ENCODE data around the gene CTSC.

Gene CTSC

DNA sequence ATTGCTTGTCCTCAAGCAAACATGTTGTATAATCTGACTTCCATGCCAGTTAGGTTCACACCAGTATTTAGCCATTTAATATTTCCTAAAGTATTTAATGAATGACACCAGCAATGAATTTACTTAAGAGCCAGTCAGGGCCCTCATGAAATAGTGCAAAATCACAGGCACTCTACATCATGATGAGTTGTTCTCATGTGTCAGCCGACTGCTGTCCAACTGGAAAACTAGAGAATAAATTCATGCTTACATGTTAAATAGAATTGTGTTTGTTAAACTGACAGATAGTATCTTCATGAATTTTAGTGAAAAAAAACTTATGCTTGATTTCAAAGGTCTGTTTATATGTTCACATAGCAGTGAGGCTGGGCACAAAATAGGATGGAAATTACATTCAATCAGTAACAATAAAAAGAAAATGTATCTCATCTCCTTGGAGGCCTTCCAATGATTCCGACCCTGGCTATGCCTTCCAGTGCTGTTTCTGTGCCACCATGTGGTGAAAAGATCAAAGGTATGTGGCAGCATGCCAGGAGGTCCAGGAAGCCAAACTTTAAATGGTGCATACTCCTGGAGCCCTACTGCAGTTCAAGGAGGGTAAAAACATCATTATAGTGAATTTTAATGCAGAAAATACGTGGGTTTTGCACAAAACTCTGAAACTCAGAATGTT lies 45.2 kb downstream of the CTSC start:
- Histone ChIP-seq H3K27me3 (ENCODE audit: low read depth, low read length) (no peaks in the 10 kb centered on the region), H3K27ac (ENCODE audit: low read length) (peak overlapping the region; percentile 84), H3K79me2 (ENCODE audit: low read length) (peaks cover 69% of the 10 kb centered on the region), H3K4me2 (ENCODE audit: low read length) (no peak overlapping the region), H3K9ac (ENCODE audit: low read length) (no peak overlapping the region), H3K4me1 (ENCODE audit: low read length) (peaks cover 49% of the 10 kb centered on the region), H3K9me3 (ENCODE audit: insufficient read depth, low read length) (no peaks in the 10 kb centered on the region), H3K4me3 (ENCODE audit: low read length) (no peak overlapping the region), H4K20me1 (ENCODE audit: insufficient read depth, low read length) (peaks cover 56% of the 10 kb centered on the region), H2AFZ (ENCODE audit: low read depth, low read length) (no peak overlapping the region), H3K36me3 (replicated peaks; ENCODE audit: low read depth, low read length) (peaks cover 90% of the 10 kb centered on the region)
- TF ChIP-seq, protein P1, sequence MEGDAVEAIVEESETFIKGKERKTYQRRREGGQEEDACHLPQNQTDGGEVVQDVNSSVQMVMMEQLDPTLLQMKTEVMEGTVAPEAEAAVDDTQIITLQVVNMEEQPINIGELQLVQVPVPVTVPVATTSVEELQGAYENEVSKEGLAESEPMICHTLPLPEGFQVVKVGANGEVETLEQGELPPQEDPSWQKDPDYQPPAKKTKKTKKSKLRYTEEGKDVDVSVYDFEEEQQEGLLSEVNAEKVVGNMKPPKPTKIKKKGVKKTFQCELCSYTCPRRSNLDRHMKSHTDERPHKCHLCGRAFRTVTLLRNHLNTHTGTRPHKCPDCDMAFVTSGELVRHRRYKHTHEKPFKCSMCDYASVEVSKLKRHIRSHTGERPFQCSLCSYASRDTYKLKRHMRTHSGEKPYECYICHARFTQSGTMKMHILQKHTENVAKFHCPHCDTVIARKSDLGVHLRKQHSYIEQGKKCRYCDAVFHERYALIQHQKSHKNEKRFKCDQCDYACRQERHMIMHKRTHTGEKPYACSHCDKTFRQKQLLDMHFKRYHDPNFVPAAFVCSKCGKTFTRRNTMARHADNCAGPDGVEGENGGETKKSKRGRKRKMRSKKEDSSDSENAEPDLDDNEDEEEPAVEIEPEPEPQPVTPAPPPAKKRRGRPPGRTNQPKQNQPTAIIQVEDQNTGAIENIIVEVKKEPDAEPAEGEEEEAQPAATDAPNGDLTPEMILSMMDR (IDR thresholded peaks at IDR 0.05; ENCODE audit: low read depth, low read length) = peak; percentile 8; the same call in 1 of the 2 replicates
- no peak for TF ChIP-seq EZH2phosphoT487 (IDR thresholded peaks at IDR 0.05; ENCODE audit: low read depth)

- no peak for TF ChIP-seq EZH2phosphoT487 (IDR thresholded peaks at IDR 0.05; ENCODE audit: low read depth)
- TF ChIP-seq, protein P1 (IDR thresholded peaks at IDR 0.05; ENCODE audit: low read depth, low read length) = no peak
- H3K79me2 ChIP-seq (ENCODE audit: low read length) = peaks cover 32% of the 10 kb centered on the region
- peaks cover 23% of the 10 kb centered on the region for H4K20me1 ChIP-seq (ENCODE audit: insufficient read depth, low read length)
- no peak overlapping the region for H3K4me3 ChIP-seq (ENCODE audit: low read length)
- no peak overlapping the region for H3K4me2 ChIP-seq (ENCODE audit: low read length)
- H3K27me3 ChIP-seq (ENCODE audit: low read depth, low read length) = no peaks in the 10 kb centered on the region
- no peak overlapping the region for H3K9ac ChIP-seq (ENCODE audit: low read length)
- H3K27ac ChIP-seq (ENCODE audit: low read length) = no peak overlapping the region
- H3K9me3 ChIP-seq (ENCODE audit: insufficient read depth, low read length) = no peaks in the 10 kb centered on the region
- no peak overlapping the region for H2AFZ ChIP-seq (ENCODE audit: low read depth, low read length)
- H3K4me1 ChIP-seq (ENCODE audit: low read length) = peaks cover 11% of the 10 kb centered on the region
- peaks cover 87% of the 10 kb centered on the region for H3K36me3 ChIP-seq (replicated peaks; ENCODE audit: low read depth, low read length)
Measured at GRCh38 chr11:88288560-88288959, 49.0 kb downstream of the CTSC start.

GRCh38 chr11:88284336-88285050 lies 53.0 kb downstream of the CTSC start:
- Histone ChIP-seq H3K27me3 (ENCODE audit: low read depth, low read length) (no peaks in the 10 kb centered on the region), H3K9ac (ENCODE audit: low read length) (no peak overlapping the region), H4K20me1 (ENCODE audit: insufficient read depth, low read length) (0 out of 2 replicates have a peak, but pooled peaks cover 6% of the 10 kb centered on the region), H3K27ac (ENCODE audit: low read length) (no peak overlapping the region), H3K79me2 (ENCODE audit: low read length) (peaks cover 5% of the 10 kb centered on the region; the same call in 1 of the 2 replicates), H3K9me3 (ENCODE audit: insufficient read depth, low read length) (no peaks in the 10 kb centered on the region), H3K4me2 (ENCODE audit: low read length) (no peak overlapping the region), H3K36me3 (replicated peaks; ENCODE audit: low read depth, low read length) (peaks cover 79% of the 10 kb centered on the region), H2AFZ (ENCODE audit: low read depth, low read length) (no peak overlapping the region), H3K4me3 (ENCODE audit: low read length) (no peak overlapping the region), H3K4me1 (ENCODE audit: low read length) (no peaks in the 10 kb centered on the region)
- no peak for TF ChIP-seq EZH2phosphoT487 (IDR thresholded peaks at IDR 0.05; ENCODE audit: low read depth)
- TF ChIP-seq, protein P1 (IDR thresholded peaks at IDR 0.05; ENCODE audit: low read depth, low read length) = no peak

GRCh38 chr11:88282747-88283515 lies 54.6 kb downstream of the CTSC start:
- no peaks in the 10 kb centered on the region for H3K79me2 ChIP-seq (ENCODE audit: low read length)
- no peak overlapping the region for H2AFZ ChIP-seq (ENCODE audit: low read depth, low read length)
- no peaks in the 10 kb centered on the region for H3K4me1 ChIP-seq (ENCODE audit: low read length)
- H3K4me3 ChIP-seq (ENCODE audit: low read length) = no peak overlapping the region
- no peaks in the 10 kb centered on the region for H3K9me3 ChIP-seq (ENCODE audit: insufficient read depth, low read length)
- H3K36me3 ChIP-seq (replicated peaks; ENCODE audit: low read depth, low read length) = peaks cover 66% of the 10 kb centered on the region
- TF ChIP-seq EZH2phosphoT487 (IDR thresholded peaks at IDR 0.05; ENCODE audit: low read depth) = no peak
- TF ChIP-seq, protein P1 (IDR thresholded peaks at IDR 0.05; ENCODE audit: low read depth, low read length) = no peak
- H4K20me1 ChIP-seq (ENCODE audit: insufficient read depth, low read length) = 0 out of 2 replicates have a peak, but pooled peaks cover 3% of the 10 kb centered on the region
- H3K9ac ChIP-seq (ENCODE audit: low read length) = no peak overlapping the region
- no peaks in the 10 kb centered on the region for H3K27me3 ChIP-seq (ENCODE audit: low read depth, low read length)
- no peak overlapping the region for H3K4me2 ChIP-seq (ENCODE audit: low read length)
- H3K27ac ChIP-seq (ENCODE audit: low read length) = no peak overlapping the region

Measured in OCI-LY3 (cell line).